ENCODE results near the gene GSTM5. TPM values are rescaled to one million over a fixed set of nuclear protein-coding genes. Genes with fewer than 3 reads are reported as not detected.

GSTM5 gene
- total RNA-seq, 1 donor from 2014 or later: not detected

DNA sequence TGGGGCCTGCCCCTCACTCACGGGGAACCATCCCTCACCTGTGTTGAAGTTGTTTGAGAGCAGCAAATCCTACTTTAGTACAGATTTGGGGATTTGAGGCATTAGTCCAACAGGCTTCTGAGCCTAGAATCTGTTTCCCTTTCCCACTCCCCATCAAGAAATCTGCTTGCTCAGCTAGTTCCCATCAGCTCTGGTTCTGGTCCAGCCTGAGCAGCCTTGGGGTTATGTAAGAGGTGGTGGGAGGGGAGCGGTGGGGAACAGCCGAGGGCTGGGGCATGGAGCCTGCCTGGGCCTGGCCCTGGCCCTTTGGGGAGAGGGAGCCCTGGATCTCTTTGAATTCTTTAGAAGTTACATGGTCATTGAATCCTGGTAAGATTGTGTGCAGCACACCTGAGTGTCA lies 4.1 kb downstream of the GSTM5 start:
- FAIRE-seq (no peak), DNase-seq (ENCODE audit: low read depth) (no peak)
- Histone ChIP-seq H3K4me3 (ENCODE audit: low read depth, low read length) (no peak overlapping the region), H3K27me3 (ENCODE audit: control insufficient read depth, insufficient read depth, low read length) (no peaks in the 10 kb centered on the region), H3K36me3 (ENCODE audit: control insufficient read depth, insufficient read depth, low read length) (no peaks in the 10 kb centered on the region)
- TF ChIP-seq, protein P1, sequence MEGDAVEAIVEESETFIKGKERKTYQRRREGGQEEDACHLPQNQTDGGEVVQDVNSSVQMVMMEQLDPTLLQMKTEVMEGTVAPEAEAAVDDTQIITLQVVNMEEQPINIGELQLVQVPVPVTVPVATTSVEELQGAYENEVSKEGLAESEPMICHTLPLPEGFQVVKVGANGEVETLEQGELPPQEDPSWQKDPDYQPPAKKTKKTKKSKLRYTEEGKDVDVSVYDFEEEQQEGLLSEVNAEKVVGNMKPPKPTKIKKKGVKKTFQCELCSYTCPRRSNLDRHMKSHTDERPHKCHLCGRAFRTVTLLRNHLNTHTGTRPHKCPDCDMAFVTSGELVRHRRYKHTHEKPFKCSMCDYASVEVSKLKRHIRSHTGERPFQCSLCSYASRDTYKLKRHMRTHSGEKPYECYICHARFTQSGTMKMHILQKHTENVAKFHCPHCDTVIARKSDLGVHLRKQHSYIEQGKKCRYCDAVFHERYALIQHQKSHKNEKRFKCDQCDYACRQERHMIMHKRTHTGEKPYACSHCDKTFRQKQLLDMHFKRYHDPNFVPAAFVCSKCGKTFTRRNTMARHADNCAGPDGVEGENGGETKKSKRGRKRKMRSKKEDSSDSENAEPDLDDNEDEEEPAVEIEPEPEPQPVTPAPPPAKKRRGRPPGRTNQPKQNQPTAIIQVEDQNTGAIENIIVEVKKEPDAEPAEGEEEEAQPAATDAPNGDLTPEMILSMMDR (IDR thresholded peaks at IDR 0.05; ENCODE audit: insufficient read depth, low read length, severe bottlenecking): no peak

DNA sequence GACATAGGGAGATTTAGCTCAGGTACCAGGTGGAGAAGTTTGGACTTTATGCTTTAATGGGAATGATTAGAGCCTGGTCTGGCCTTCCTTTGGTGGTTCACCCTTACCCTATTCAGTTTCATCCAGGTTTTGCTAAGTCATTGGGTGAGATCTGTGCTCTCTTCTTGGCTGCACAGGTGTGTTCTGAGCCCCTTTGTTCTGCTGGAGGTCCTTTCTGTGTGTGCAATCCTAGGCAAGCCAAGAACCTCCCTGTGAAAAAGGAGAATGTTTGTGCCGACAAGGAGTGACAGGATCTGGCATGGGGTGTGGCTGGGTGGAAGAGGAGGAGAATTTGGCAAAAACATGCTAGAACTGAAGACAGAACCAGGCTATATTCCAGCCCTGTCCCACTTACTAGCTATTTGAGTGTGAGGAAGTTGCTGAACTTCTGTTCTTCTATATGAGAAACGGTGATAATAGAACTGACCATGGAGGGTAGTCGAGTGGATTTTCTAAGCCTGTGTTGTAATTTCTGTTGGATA lies 4.6 kb downstream of the GSTM5 start:
- Histone ChIP-seq H3K36me3 (ENCODE audit: control insufficient read depth, insufficient read depth, low read length) (no peaks in the 10 kb centered on the region), H3K27me3 (ENCODE audit: control insufficient read depth, insufficient read depth, low read length) (no peaks in the 10 kb centered on the region), H3K4me3 (ENCODE audit: low read depth, low read length) (no peak overlapping the region)
- DNase-seq (ENCODE audit: low read depth) (no peak), FAIRE-seq (no peak)
- TF ChIP-seq, protein P1 (IDR thresholded peaks at IDR 0.05; ENCODE audit: insufficient read depth, low read length, severe bottlenecking): no peak

DNA sequence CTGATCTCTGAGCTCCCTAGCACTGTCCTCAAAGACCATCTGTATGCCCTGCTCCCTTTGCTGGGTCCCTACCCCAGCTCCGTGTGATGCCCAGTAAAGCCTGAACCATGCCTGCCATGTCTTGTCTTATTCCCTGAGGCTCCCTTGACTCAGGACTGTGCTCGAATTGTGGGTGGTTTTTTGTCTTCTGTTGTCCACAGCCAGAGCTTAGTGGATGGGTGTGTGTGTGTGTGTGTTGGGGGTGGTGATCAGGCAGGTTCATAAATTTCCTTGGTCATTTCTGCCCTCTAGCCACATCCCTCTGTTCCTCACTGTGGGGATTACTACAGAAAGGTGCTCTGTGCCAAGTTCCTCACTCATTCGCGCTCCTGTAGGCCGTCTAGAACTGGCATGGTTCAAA lies 5.7 kb downstream of the GSTM5 start:
- Histone ChIP-seq H3K4me3 (ENCODE audit: low read depth, low read length) (no peak overlapping the region), H3K36me3 (ENCODE audit: control insufficient read depth, insufficient read depth, low read length) (no peaks in the 10 kb centered on the region), H3K27me3 (ENCODE audit: control insufficient read depth, insufficient read depth, low read length) (no peaks in the 10 kb centered on the region)
- TF ChIP-seq, protein P1 (IDR thresholded peaks at IDR 0.05; ENCODE audit: insufficient read depth, low read length, severe bottlenecking): no peak
- FAIRE-seq: no peak
- peak; percentile 52 for DNase-seq (ENCODE audit: low read depth)

DNA sequence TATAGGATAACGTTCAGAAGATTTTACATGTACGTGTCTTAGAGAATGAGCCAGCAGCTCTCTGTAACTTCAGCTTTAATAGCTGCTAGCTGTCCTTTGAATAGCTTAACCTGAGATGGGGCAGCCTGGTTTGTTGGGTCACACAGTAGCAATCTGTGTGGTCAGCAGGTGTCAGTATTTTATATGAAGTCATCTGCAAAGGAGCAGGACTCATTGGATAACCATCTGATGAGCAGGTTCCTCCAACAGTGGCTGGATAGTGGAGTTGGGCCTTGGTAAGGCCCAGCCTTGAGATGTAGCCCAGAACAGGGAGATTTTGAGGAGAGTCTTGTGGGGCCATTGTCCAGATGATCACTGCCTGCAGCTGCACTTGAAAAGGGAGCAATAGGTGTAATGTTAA lies 6.4 kb downstream of the GSTM5 start:
- Histone ChIP-seq H3K4me3 (ENCODE audit: low read depth, low read length) (no peak overlapping the region), H3K36me3 (ENCODE audit: control insufficient read depth, insufficient read depth, low read length) (no peaks in the 10 kb centered on the region), H3K27me3 (ENCODE audit: control insufficient read depth, insufficient read depth, low read length) (no peaks in the 10 kb centered on the region)
- TF ChIP-seq, protein P1 (IDR thresholded peaks at IDR 0.05; ENCODE audit: insufficient read depth, low read length, severe bottlenecking): no peak
- DNase-seq (ENCODE audit: low read depth): no peak
- no peak for FAIRE-seq

DNA sequence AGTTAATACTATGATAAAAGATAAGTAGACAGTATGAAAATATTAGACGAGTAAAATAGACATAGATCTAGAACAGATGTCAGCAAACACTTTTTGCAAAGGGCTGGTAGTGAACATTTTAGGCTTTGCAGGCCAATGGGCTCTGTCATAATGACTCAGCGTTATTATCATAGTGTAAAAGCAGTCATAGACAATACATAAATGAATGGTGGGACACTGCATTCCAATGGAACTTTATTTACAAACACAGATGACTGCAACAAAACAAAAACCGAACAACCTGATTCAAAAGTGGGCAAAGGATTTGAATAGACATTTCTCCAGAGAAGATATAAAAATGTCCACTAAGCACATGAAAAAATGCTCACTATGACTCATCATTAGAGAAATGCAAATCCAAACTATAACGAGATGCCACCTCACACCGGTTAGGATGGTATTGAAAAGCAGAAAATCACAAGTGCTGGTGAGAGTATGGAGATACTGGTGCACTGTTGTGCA lies 7.3 kb downstream of the GSTM5 start:
- TF ChIP-seq, protein P1 (IDR thresholded peaks at IDR 0.05; ENCODE audit: insufficient read depth, low read length, severe bottlenecking): no peak
- DNase-seq (ENCODE audit: low read depth) (peak; percentile 50), FAIRE-seq (no peak)
- Histone ChIP-seq H3K4me3 (ENCODE audit: low read depth, low read length) (no peak overlapping the region), H3K27me3 (ENCODE audit: control insufficient read depth, insufficient read depth, low read length) (no peaks in the 10 kb centered on the region), H3K36me3 (ENCODE audit: control insufficient read depth, insufficient read depth, low read length) (no peaks in the 10 kb centered on the region)

DNA sequence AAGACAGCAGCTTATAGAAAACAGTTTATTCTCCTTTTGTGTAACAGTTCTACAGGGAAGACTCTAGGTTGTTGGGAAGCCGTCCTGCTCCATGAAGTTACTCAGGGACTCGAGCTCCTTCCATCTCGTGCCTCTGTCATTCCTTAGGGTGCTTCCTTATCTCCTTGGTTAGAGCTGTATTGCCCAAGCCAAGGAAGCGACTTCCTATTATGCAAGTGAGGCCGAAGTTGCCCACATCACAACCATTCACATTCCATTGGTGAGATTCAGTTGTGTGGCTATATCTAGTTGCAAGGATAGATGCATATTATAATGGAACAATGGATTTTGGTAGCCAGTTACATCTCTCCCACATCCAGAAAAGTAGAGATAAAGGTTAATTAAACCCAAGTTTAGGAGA lies 9.0 kb downstream of the GSTM5 start:
- no peak overlapping the region for H3K4me3 ChIP-seq (ENCODE audit: low read depth, low read length)
- no peak for FAIRE-seq
- no peaks in the 10 kb centered on the region for H3K36me3 ChIP-seq (ENCODE audit: control insufficient read depth, insufficient read depth, low read length)
- no peak for DNase-seq (ENCODE audit: low read depth)
- no peaks in the 10 kb centered on the region for H3K27me3 ChIP-seq (ENCODE audit: control insufficient read depth, insufficient read depth, low read length)
- TF ChIP-seq, protein P1 (IDR thresholded peaks at IDR 0.05; ENCODE audit: insufficient read depth, low read length, severe bottlenecking): no peak

All from bronchial epithelial cell (primary cell).